HepG2 (cell line): ENCODE data around the gene EIF5A. TPM values are rescaled to one million over a fixed set of nuclear protein-coding genes. Genes with fewer than 3 reads are reported as not detected.

Experiments
- DNMT3B ChIP-seq: conservative IDR thresholded peaks from 2 replicates; pipeline ENCODE4 v1.6.1; 2016; ENCODE audit warnings: missing biosample characterization, control low read depth
- GABPB1 ChIP-seq: IDR thresholded peaks from 2 replicates; pipeline ENCODE4 v1.6.1; 2016; ENCODE audit warnings: mild to moderate bottlenecking, missing genetic modification reagents, moderate library complexity, missing compliant biosample characterization
- NFKBIZ ChIP-seq: IDR thresholded peaks from 2 replicates; pipeline ENCODE4 v1.6.1; 2018; ENCODE audit warnings: missing genetic modification reagents, missing compliant biosample characterization
- NONO ChIP-seq, 2 experiments: fragments of 450-650 bp in 1 of 2; sonication (generic) in 1 of 2; formaldehyde crosslinking in 1 of 2; IDR thresholded peaks in 1 of 2; conservative IDR thresholded peaks in 1 of 2; 2 replicates each; pipeline versions ENCODE4 v1.6.1 to v1.8.0; 2017 to 2022; ENCODE audit warnings: mild to moderate bottlenecking in 1 of 2, missing genetic modification reagents in 1 of 2, moderate library complexity in 1 of 2
- TGIF2 ChIP-seq: IDR thresholded peaks from 2 replicates; pipeline ENCODE4 v1.6.1; 2016; ENCODE audit warnings: control low read depth, missing compliant biosample characterization
- ZNF10 ChIP-seq: sonication (generic); formaldehyde crosslinking; IDR thresholded peaks from 2 replicates; pipeline ENCODE4 v1.4.0; 2020; ENCODE audit warnings: mild to moderate bottlenecking, low read depth, missing genetic modification reagents, borderline replicate concordance
- ZNF772 ChIP-seq: sonication (generic); formaldehyde crosslinking; IDR thresholded peaks from 2 replicates; pipeline ENCODE4 v1.5.0; 2020; ENCODE audit warnings: mild to moderate bottlenecking, missing genetic modification reagents
- ZSCAN9 ChIP-seq: IDR thresholded peaks from 2 replicates; pipeline ENCODE4 v1.6.1; 2016; ENCODE audit warnings: borderline replicate concordance
- polyA plus RNA-seq, 8 experiments: library from polyadenylated mRNA; depleted of rRNA in 3 of 8; stranded (reverse) in 7 of 8; unstranded in 1 of 8; fragments of >200 nt; fragmentation: Illumina TruSeq in 4 of 8; extraction: Trizol in 4 of 8; gene quantifications; 2 replicates each; pipeline versions ENCODE4 v1.2.1 to v1.2.3, GENCODE V29; 2011 to 2016; ENCODE audit warnings: low read depth in 4 of 8, missing spikeins in 1 of 8, mixed read lengths in 1 of 8; ENCODE audit not compliant: insufficient read depth in 1 of 8
- total RNA-seq, 5 experiments: library from RNA; depleted of rRNA; stranded (reverse); fragments of >200 nt; fragmentation: Illumina TruSeq; extraction: Trizol; gene quantifications; 2 replicates each; pipeline ENCODE4 v1.2.3, GENCODE V29; 2016; ENCODE audit warnings: low read depth in 1 of 5
- TF ChIP-seq, protein P1 (sequence below): sonication (generic); formaldehyde crosslinking; IDR thresholded peaks from 2 replicates; pipeline ENCODE4 v1.4.0; 2020; ENCODE audit warnings: missing genetic modification reagents, mild to moderate bottlenecking, borderline replicate concordance
- TF ChIP-seq, protein P2 (sequence below): IDR thresholded peaks from 2 replicates; pipeline ENCODE4 v1.6.1; 2012; ENCODE audit warnings: low read length, improper control_type of control experiment
- TF ChIP-seq, protein P3 (sequence below): sonication (generic); formaldehyde crosslinking; IDR thresholded peaks from 2 replicates; pipeline ENCODE4 v1.4.0; 2020; ENCODE audit warnings: low read depth, missing genetic modification reagents
- TF ChIP-seq, protein P4 (sequence below): sonication (generic); formaldehyde crosslinking; IDR thresholded peaks from 2 replicates; pipeline ENCODE4 v1.8.1; 2023; ENCODE audit warnings: mild to moderate bottlenecking, missing genetic modification reagents, borderline replicate concordance
- TF ChIP-seq, protein P5 (sequence below): sonication (generic); formaldehyde crosslinking; IDR thresholded peaks from 2 replicates; pipeline ENCODE4 v1.5.0; 2020; ENCODE audit warnings: missing genetic modification reagents, mild to moderate bottlenecking, borderline replicate concordance
- TF ChIP-seq, protein P6 (sequence below): conservative IDR thresholded peaks from 2 replicates; pipeline ENCODE4 v1.6.1; 2018; ENCODE audit warnings: missing genetic modification reagents

Gene EIF5A
- total and polyA plus RNA-seq, 2 of the 13 experiments (the other 11 are each of a cell fraction or from before 2014, with no cell fraction given): 319 to 337 TPM

DNA sequence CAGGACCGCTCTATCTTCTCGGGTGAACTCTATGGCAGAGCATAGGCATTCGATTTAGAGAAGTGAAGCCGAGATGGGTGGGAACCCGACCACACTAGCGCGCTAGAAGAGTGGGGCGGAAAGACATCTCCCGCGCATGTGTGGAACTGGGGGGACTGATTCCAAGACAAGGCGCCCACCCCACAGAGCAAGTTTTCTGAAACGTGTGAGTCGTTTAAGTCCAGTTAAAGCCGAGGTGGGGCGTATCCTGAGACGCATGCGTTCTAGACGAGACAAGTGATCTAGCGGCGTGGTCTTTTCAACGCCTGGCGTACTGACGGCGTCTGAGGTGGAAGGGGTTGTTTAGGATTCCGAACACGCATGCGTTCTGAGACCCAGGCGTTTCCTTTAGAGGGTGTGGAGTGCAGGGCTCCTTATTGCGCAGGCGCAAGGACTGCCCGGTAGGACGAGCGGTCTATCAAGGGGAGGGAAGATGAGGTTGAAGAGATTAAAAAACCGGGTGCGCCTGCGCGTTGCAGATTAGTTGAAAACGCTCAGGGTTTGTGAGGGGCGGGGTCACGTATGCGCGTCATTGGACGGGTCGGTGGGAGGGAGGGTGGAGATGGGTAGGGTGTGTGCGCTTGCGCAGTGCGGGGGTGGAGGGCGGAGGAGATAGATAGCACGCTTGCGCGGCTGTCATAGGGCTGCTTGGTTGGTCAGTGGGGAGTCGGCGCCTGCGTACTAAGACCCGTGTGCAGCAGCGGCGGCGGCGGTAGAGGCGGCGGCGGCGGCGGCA, at the start of gene EIF5A (continued):
- TF ChIP-seq, protein P1, sequence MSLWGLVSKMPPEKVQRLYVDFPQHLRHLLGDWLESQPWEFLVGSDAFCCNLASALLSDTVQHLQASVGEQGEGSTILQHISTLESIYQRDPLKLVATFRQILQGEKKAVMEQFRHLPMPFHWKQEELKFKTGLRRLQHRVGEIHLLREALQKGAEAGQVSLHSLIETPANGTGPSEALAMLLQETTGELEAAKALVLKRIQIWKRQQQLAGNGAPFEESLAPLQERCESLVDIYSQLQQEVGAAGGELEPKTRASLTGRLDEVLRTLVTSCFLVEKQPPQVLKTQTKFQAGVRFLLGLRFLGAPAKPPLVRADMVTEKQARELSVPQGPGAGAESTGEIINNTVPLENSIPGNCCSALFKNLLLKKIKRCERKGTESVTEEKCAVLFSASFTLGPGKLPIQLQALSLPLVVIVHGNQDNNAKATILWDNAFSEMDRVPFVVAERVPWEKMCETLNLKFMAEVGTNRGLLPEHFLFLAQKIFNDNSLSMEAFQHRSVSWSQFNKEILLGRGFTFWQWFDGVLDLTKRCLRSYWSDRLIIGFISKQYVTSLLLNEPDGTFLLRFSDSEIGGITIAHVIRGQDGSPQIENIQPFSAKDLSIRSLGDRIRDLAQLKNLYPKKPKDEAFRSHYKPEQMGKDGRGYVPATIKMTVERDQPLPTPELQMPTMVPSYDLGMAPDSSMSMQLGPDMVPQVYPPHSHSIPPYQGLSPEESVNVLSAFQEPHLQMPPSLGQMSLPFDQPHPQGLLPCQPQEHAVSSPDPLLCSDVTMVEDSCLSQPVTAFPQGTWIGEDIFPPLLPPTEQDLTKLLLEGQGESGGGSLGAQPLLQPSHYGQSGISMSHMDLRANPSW (CRISPR knock-in tag): no peak
- TF ChIP-seq DNMT3B: no peak
- no peak for TF ChIP-seq ZSCAN9
- TF ChIP-seq ZNF10: no peak
- peak; percentile 61; the same call in 1 of the 2 replicates for TF ChIP-seq ZNF772 (CRISPR knock-in tag)
- TF ChIP-seq, protein P2, sequence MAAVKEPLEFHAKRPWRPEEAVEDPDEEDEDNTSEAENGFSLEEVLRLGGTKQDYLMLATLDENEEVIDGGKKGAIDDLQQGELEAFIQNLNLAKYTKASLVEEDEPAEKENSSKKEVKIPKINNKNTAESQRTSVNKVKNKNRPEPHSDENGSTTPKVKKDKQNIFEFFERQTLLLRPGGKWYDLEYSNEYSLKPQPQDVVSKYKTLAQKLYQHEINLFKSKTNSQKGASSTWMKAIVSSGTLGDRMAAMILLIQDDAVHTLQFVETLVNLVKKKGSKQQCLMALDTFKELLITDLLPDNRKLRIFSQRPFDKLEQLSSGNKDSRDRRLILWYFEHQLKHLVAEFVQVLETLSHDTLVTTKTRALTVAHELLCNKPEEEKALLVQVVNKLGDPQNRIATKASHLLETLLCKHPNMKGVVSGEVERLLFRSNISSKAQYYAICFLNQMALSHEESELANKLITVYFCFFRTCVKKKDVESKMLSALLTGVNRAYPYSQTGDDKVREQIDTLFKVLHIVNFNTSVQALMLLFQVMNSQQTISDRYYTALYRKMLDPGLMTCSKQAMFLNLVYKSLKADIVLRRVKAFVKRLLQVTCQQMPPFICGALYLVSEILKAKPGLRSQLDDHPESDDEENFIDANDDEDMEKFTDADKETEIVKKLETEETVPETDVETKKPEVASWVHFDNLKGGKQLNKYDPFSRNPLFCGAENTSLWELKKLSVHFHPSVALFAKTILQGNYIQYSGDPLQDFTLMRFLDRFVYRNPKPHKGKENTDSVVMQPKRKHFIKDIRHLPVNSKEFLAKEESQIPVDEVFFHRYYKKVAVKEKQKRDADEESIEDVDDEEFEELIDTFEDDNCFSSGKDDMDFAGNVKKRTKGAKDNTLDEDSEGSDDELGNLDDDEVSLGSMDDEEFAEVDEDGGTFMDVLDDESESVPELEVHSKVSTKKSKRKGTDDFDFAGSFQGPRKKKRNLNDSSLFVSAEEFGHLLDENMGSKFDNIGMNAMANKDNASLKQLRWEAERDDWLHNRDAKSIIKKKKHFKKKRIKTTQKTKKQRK: no peak
- TF ChIP-seq, protein P3, sequence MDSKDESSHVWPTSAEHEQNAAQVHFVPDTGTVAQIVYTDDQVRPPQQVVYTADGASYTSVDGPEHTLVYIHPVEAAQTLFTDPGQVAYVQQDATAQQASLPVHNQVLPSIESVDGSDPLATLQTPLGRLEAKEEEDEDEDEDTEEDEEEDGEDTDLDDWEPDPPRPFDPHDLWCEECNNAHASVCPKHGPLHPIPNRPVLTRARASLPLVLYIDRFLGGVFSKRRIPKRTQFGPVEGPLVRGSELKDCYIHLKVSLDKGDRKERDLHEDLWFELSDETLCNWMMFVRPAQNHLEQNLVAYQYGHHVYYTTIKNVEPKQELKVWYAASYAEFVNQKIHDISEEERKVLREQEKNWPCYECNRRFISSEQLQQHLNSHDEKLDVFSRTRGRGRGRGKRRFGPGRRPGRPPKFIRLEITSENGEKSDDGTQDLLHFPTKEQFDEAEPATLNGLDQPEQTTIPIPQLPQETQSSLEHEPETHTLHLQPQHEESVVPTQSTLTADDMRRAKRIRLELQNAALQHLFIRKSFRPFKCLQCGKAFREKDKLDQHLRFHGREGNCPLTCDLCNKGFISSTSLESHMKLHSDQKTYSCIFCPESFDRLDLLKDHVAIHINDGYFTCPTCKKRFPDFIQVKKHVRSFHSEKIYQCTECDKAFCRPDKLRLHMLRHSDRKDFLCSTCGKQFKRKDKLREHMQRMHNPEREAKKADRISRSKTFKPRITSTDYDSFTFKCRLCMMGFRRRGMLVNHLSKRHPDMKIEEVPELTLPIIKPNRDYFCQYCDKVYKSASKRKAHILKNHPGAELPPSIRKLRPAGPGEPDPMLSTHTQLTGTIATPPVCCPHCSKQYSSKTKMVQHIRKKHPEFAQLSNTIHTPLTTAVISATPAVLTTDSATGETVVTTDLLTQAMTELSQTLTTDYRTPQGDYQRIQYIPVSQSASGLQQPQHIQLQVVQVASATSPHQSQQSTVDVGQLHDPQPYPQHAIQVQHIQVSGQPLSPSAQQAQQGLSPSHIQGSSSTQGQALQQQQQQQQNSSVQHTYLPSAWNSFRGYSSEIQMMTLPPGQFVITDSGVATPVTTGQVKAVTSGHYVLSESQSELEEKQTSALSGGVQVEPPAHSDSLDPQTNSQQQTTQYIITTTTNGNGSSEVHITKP (CRISPR knock-in tag): peak; percentile 48; the same call in 1 of the 2 replicates
- no peak for TF ChIP-seq TGIF2 (CRISPR knock-in tag)
- TF ChIP-seq GABPB1 (CRISPR knock-in tag): no peak; the same call in 1 of the 2 replicates
- TF ChIP-seq NONO (IDR thresholded peaks at IDR 0.05): no peak
- peak; percentile 64; the same call in 1 of the 2 replicates for TF ChIP-seq NONO (CRISPR knock-in tag; conservative IDR thresholded peaks at IDR 0.05)
- TF ChIP-seq, protein P4, sequence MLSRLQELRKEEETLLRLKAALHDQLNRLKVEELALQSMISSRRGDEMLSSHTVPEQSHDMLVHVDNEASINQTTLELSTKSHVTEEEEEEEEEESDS (CRISPR knock-in tag): no peak
- TF ChIP-seq, protein P5, sequence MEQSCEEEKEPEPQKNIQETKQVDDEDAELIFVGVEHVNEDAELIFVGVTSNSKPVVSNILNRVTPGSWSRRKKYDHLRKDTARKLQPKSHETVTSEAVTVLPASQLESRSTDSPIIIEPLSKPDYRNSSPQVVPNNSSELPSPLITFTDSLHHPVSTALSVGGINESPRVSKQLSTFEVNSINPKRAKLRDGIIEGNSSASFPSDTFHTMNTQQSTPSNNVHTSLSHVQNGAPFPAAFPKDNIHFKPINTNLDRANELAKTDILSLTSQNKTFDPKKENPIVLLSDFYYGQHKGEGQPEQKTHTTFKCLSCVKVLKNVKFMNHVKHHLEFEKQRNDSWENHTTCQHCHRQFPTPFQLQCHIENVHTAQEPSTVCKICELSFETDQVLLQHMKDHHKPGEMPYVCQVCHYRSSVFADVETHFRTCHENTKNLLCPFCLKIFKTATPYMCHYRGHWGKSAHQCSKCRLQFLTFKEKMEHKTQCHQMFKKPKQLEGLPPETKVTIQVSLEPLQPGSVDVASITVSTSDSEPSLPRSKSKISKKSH (CRISPR knock-in tag): no peak; the same call in 1 of the 2 replicates
- no peak for TF ChIP-seq NFKBIZ
- TF ChIP-seq, protein P6, sequence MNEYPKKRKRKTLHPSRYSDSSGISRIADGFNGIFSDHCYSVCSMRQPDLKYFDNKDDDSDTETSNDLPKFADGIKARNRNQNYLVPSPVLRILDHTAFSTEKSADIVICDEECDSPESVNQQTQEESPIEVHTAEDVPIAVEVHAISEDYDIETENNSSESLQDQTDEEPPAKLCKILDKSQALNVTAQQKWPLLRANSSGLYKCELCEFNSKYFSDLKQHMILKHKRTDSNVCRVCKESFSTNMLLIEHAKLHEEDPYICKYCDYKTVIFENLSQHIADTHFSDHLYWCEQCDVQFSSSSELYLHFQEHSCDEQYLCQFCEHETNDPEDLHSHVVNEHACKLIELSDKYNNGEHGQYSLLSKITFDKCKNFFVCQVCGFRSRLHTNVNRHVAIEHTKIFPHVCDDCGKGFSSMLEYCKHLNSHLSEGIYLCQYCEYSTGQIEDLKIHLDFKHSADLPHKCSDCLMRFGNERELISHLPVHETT (CRISPR knock-in tag): no peak; the same call in 1 of the 2 replicates
